ENCODE measurements around the gene ABHD13.
A peak's percentile ranks its signal among the peaks of the same experiment; 100 is the strongest.
"Not testable (repeated sequence)": the region's sequence is repeated elsewhere in the genome, so short reads cannot be mapped to it uniquely, and the experiment has no call there.

The ABHD13 gene

GRCh38 chr13:108218044-108218974, at the start of gene ABHD13:
Gene ABHD13 (plus strand): TSS chr13:108218392. CDS start chr13:108229219, 10,827 bp downstream.
- peak; percentile 88 for DNase-seq (ENCODE audit: low spot score)

DNA sequence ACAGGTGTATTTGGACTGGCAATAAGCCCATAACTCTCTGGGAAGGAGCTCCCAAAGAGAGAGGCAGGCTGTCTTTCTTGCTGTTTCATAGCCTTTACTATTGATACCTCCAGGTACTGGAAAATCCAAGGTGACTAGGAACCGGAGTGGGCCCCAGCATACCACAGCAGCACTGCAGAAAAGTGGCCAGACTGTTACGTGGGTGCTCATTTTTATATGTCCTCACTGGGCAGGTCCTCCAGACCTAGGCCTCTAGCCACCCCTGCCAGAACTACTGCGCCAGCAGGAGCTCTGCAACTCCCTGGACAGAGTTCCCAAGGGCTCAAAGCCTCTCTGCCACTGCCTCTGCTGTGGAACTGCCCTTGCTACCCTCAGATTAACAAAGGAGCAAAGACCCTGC, 49.3 kb upstream of the ABHD13 start:
- DNase-seq (ENCODE audit: low spot score): no peak

DNA sequence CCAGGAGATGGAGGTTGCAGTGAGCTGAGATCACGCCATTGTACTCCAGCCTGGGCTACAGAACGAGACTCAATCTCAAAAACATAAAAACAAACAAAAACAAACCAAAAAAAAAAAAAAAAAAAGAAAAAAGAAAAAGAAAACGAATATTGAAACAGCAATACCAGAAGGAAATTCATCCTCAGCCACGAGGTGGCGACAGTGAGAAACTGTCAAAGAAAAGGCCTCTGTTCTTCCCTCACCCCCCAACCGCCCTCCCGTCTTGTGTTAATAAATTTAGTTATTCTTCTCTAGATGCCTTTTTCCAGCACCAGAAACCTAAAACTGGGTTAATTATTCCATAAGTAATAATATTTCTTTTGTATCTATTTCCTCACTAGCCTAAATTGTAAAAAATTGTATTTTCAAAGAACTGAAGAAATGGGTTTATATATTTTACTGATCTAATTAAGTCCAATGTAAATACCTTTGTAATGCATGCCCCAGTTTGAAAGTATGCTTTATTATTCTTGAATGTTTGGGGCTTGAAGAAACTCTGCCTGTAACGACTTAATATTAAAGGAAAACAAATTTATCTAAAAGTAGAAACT, 41.4 kb upstream of the ABHD13 start:
- peak; percentile 29 for DNase-seq (ENCODE audit: low spot score)

GRCh38 chr13:108178078-108178477, 40.1 kb upstream of the ABHD13 start:
- no peak for DNase-seq (ENCODE audit: low spot score)

- DNase-seq (ENCODE audit: low spot score): no peak
Observed at GRCh38 chr13:108182652-108183051, 35.5 kb upstream of the ABHD13 start.

DNA sequence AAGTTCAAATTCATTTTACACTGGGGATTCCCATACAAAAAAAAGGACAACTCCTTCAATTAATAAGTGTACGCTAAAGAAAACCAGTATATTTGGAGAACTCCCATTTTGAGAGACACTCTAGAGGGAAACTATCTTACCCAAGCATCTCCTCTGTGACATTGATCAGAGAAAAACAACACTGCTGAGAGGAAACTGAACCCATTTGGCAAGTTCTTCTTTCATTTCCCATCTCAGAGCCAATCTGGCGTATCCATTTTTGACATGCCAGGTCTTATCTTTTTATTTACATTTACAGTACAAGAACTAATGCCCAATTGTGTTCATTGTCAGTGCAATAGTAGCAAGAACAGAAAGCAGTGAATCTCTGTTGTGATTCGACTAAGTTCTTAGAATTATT, 33.0 kb upstream of the ABHD13 start:
- no peak for DNase-seq (ENCODE audit: low spot score)

DNA sequence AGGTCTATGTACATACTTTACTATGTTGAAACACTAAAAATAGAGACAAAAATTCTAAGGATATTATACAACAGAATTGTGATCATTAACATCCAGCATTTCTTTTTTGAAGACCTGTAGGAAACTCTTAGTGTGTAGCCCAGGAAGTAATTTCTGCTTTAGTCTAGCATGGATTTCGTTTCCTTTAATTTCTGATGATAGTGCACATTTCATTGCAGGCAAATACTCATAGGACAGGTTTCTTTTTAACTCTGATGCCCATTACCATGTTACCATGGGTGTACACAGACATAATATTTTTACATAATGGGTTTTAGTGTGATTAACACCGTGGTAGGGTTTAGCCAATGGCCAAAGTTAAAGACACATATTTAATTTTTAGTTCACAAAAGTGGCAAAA, 29.9 kb upstream of the ABHD13 start:
- DNase-seq (ENCODE audit: low spot score): no peak

DNA sequence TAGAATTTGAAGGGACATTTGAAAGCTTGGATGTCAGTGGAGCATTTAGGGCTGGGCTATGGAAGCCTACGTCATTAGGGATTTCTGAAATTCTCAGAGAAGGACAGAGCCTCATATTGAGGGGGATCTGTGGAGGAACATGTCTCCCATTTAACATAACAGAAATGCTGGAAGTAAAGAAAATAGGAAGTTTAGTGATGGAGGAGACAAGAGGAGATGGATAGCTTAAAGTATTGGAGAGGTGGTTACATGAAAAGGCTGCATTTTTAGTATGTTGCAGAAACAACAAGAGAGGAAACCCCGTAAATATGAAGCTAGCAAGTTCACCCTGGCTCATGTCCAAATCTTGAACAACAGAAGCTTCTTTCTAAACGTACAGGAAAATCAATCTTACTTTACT, 27.3 kb upstream of the ABHD13 start:
- no peak for DNase-seq (ENCODE audit: low spot score)

DNA sequence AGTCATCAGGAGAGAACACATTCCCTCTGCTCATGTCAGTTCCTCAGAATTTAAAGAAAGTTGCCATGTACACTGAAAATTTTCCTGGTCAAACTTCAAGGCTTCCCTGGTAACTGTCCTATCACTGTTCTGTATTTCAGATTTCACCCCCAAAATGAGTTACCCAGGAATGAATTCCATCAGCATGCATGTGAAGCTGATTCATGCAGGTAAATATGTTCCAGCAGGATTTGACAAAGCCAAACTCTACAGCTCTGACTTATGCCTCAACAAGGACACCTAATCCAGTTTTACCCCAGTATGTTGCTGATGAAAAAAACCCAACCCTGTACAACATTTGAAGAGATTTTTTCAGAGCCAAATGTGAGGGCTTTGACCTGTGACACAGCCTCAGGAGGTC, 24.4 kb upstream of the ABHD13 start:
- no peak for DNase-seq (ENCODE audit: low spot score)

DNA sequence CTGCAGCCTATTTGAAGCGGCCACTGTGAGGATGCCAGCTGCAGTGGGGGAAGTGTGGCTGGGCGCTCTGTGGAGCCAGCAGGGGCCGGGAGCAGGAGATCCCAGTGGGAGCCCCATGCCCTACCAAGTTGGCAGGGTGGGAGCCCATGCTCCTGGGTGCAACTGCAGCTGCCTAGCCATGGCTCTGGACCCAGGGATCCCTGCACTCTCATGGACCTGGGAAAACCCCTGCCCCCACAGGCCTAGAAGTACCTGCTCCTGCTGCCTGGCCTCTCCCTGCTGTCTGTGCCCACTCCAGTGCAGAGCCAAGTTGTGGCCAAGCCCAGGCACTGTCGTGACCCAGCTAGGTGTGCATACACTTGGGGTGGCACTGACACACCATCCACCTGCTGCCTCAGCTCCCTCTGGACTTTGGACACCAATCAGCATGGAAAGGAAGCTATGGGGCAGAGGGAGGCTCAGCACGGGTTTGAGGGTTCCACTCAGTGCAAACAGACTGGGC, 23.7 kb upstream of the ABHD13 start:
- no peak for DNase-seq (ENCODE audit: low spot score)

DNA sequence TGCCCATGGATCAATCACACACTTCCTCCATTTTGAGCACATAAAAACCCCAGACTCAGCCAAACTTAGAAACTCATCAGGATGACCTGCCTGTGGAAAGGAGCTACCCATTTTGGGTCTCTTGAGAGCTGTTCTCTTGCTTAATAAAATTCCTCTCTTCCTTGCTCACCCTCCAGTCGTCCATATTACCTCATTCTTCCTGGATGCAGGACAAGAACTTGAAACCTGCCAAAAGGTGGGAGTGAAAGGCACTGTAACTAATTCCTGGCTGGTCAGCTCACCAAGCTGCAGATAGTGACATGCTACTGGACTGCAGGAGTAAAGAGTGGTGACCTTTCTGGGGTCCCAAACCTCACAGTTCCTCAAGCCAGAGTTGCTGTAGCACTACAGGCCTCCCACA, 23.0 kb upstream of the ABHD13 start:
- DNase-seq (ENCODE audit: low spot score): no peak

GRCh38 chr13:108195861-108196260, 22.3 kb upstream of the ABHD13 start:
- no peak for DNase-seq (ENCODE audit: low spot score)

- no peak for DNase-seq (ENCODE audit: low spot score)
Observed at GRCh38 chr13:108200781-108201398, 17.3 kb upstream of the ABHD13 start.

GRCh38 chr13:108210551-108210950, 7.6 kb upstream of the ABHD13 start:
- DNase-seq (ENCODE audit: low spot score): no peak

DNA sequence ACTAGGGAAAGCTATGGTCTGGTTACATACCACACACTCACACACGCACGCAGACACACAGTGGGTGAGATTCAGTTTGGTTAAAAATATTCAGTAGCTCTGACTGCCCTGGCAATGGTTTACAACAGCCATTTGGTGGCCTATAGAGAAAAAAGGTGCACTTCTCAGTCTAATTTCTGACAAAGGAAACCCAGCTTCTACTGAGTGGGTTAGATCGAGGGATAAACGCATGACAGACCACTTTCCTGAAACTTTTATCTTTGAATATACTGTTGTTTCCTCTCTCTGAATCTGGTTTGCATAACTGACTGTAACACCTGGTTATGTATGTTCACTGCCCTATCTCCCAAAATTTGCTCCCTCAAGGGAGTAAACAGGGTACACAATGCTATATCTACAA, 5.3 kb upstream of the ABHD13 start:
- DNase-seq (ENCODE audit: low spot score): no peak

- no peak for DNase-seq (ENCODE audit: low spot score)
Observed at GRCh38 chr13:108213946-108214345, 4.2 kb upstream of the ABHD13 start.

GRCh38 chr13:108214441-108215271, 3.5 kb upstream of the ABHD13 start:
- peak; percentile 20 for DNase-seq (ENCODE audit: low spot score)

GRCh38 chr13:108215436-108215835, 2.8 kb upstream of the ABHD13 start, which contains the start of gene LIG4:
Gene LIG4 (minus strand): TSS chr13:108215536. CDS start chr13:108211268, 4,268 bp downstream.
- peak; percentile 90 for DNase-seq (ENCODE audit: low spot score)

GRCh38 chr13:108217307-108218043, 717 bp upstream of the ABHD13 start:
- not testable (repeated sequence) for DNase-seq (ENCODE audit: low spot score)

GRCh38 chr13:108220041-108220440, 1.8 kb downstream of the ABHD13 start:
- DNase-seq (ENCODE audit: low spot score): no peak

All from globus pallidus (tissue), 1 donor.